ENCODE data around the gene ATL2.

Gene ATL2

DNA sequence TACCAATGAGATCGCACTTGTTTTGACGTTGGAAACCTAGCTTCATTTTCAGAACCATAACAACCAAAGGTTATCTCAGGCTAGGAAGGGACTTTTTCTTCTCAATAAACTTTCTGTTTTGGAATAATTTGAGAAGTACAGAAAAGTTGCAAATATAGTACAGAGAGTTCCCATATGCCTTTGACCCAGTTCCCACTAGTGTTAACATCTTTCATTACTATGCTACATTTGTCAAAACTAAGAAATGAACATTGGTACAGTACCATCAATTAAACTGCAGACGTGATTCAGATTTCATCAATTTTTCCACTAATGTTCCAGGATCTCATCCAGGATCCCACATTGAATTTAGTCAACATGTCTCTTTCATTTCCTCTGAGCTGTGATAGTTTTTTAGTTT lies 111.6 kb downstream of the ATL2 start:
- TF ChIP-seq, protein P1, sequence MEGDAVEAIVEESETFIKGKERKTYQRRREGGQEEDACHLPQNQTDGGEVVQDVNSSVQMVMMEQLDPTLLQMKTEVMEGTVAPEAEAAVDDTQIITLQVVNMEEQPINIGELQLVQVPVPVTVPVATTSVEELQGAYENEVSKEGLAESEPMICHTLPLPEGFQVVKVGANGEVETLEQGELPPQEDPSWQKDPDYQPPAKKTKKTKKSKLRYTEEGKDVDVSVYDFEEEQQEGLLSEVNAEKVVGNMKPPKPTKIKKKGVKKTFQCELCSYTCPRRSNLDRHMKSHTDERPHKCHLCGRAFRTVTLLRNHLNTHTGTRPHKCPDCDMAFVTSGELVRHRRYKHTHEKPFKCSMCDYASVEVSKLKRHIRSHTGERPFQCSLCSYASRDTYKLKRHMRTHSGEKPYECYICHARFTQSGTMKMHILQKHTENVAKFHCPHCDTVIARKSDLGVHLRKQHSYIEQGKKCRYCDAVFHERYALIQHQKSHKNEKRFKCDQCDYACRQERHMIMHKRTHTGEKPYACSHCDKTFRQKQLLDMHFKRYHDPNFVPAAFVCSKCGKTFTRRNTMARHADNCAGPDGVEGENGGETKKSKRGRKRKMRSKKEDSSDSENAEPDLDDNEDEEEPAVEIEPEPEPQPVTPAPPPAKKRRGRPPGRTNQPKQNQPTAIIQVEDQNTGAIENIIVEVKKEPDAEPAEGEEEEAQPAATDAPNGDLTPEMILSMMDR (IDR thresholded peaks at IDR 0.05), result no peak

DNA sequence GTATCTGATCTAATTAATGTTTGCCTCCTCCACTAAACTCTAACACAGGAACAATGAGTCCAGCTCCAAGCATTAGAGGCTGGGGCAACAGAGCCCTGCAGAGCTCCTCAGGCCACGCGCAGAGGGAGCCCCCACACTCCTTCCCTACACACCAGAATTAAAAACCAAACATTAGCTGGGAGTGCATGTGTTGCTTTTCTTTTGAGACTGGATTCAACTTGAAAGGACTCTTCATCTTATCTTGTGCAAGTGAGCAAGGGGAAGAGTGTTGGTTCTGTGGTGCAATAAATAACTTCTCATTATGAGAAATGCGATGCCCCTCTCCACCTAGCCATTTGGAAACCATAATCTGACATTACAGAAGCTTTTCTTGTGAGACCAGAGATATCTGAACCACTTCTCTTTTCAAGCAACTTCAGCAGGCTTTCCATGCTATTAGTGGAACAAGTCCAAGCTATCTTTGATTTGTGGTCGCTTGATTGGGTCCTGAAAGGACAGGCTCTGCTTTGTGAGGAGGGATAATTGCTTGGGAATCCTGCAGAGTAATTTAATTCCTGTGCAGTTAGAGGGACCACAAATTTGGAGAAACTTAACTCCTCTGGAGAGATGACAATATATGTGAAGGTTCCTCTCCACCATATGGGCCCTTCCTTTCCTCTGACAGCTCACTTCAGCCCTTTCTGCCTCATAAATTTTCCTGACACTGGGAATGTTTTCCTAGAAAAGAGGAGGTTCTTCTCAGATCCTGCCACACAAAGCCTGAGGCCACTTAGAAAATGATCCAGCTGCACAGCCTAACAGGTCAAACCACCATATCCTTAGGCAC lies 112.5 kb downstream of the ATL2 start:
- TF ChIP-seq, protein P1 (IDR thresholded peaks at IDR 0.05), result no peak

DNA sequence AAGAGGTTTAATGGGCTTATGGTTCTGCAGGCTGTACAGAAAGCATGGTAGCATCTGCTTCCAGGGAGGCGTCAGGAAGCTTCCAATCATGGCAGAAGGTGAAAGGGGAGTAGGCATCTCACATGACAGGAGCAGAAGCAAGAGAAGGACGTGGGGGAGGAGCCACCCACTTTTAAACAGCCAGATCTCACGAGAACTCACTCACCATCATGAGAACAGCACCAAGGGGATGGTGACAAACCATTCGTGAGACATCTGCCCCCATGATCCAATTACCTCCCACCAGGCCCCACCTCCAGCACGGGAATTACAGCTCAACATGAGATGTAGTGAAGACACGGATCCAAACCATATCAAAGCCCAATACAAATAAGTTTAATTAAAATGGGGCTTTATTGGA lies 113.8 kb downstream of the ATL2 start:
- TF ChIP-seq, protein P1 (IDR thresholded peaks at IDR 0.05), result no peak

DNA sequence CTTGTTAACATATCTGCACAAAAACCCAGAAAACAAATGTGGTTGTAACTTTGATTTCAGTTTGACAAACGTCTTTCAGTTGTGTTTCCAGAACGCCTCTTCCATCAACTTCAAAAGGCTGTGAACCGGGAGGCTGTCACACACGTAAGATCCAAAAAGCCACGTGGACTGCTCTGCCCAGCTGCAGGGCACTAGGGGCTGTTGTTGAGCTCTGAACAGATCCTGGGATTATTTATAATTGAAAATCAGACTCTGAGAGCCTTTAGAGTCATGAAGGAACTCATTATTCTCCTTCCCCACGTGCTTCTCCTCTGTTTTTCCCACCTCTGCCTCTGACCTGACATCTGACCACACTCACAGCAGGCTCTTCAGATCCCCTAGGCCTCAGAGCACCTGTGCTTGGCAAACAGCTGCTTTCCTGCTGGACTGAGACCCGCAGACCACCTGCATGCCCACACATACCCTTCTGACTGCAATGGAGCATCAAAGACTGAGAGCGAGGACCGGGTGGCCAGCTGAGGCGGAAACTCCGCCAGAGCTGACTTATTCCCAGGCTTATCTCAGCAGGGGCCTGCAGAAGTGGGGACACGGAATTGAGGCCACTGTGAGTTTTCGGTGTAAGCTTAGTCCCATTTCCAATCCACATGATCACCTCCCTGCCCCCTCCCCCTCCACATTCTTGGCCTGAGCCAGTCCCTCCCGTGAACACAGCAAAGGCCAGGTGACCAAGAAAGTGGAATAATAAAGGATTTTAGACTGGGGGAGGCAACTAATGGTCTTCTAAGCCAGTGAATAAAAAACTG lies 114.8 kb downstream of the ATL2 start:
- TF ChIP-seq, protein P1 (IDR thresholded peaks at IDR 0.05), result no peak

DNA sequence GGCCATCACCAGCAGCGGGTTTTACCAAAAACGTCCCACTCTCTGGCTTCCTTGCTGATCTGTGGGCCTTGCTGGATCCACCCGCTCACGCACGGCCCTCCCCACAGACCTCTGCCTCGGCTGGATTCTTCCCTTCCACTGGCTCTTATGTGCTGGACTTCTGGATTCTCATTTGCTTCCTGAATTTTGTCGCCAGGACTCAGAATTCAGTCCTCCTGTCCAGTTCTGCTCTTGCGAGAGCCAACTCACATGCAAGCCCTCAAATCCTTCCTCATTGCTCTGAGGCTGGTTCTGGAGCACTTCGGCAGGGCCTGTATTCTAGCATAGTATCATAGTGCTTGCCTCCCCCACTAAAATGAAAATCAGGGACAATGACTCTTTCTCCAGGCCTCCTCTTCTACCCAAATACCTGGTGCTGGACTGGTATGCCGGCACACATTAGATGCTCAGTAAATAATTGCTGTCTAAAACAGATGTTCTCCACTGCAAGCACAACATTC lies 115.5 kb downstream of the ATL2 start:
- TF ChIP-seq, protein P1 (IDR thresholded peaks at IDR 0.05), result no peak

DNA sequence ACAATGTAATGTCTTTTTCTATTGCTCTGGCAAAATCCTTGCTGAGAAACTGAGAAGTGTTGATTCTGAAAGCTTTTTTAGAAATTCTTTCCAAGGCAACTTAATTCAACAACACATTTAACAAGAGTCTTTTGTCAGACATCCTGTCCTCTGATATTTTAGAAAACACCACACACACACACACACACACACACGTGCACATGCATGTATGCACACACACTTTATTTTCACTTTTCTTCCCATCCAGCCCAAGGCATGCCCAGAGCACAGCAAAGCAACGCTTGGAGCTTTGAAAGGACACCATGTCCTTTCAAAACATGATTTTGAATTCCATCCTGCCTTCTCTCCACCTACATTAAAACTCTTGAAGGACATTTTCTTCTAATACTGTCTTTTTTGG lies 116.1 kb downstream of the ATL2 start:
- TF ChIP-seq, protein P1 (IDR thresholded peaks at IDR 0.05), result no peak

DNA sequence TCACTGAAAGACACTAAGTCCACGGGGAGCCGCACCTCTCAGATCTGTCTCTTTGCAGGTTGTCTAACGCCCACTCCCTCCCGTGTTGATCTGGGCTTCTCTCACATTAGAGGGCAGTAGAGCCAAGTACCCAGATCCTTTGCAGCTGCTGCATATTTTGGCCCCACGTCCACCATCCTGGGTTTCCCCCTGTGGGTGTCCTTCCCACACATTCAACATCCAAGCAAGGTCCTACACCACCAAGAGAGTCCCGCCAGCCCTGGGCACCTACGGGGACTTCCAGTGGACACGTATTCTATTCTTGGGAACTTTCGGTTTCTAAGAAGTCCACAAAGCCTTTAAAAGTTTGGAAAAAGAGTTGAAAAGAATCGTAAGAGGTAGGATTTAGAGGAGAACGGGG lies 116.6 kb downstream of the ATL2 start:
- TF ChIP-seq, protein P1 (IDR thresholded peaks at IDR 0.05), result no peak

All from LNCAP (cell line).